Cortex of kidney (tissue), 1 donor: ENCODE results near the gene CTDP1.
"Not testable (repeated sequence)": the region's sequence is repeated elsewhere in the genome, so short reads cannot be mapped to it uniquely, and the experiment has no call there.

ENCODE experiments used
- DNase-seq: peaks from one replicate; lab custom pipeline; 2025; lab: John Stamatoyannopoulos, UW

Gene CTDP1

GRCh38 chr18:79744625-79745024, 65.0 kb downstream of the CTDP1 start:
- no peak for DNase-seq

- no peak for DNase-seq
Measured at GRCh38 chr18:79746730-79747129, 67.1 kb downstream of the CTDP1 start.

GRCh38 chr18:79747156-79747845, 67.7 kb downstream of the CTDP1 start:
- DNase-seq: no peak

- no peak for DNase-seq
Measured at GRCh38 chr18:79748321-79749180, 68.9 kb downstream of the CTDP1 start.

GRCh38 chr18:79749251-79750191, 69.9 kb downstream of the CTDP1 start:
- no peak for DNase-seq

- no peak for DNase-seq
Measured at GRCh38 chr18:79750980-79751571, 71.5 kb downstream of the CTDP1 start.

- DNase-seq: not testable (repeated sequence)
Measured at GRCh38 chr18:79751918-79752578, 72.4 kb downstream of the CTDP1 start.

GRCh38 chr18:79752946-79753345, 73.3 kb downstream of the CTDP1 start:
- DNase-seq: not testable (repeated sequence)

GRCh38 chr18:79753391-79753851, 73.8 kb downstream of the CTDP1 start:
- DNase-seq: no peak

GRCh38 chr18:79754022-79754761, 74.6 kb downstream of the CTDP1 start:
- DNase-seq: no peak

GRCh38 chr18:79754831-79755351, 75.3 kb downstream of the CTDP1 start:
- no peak for DNase-seq

- DNase-seq: no peak
Measured at GRCh38 chr18:79755496-79756142, 76.0 kb downstream of the CTDP1 start.

- DNase-seq: no peak
Measured at GRCh38 chr18:79756143-79756500, 76.5 kb downstream of the CTDP1 start.

GRCh38 chr18:79756826-79757225, 77.2 kb downstream of the CTDP1 start:
- DNase-seq: no peak

GRCh38 chr18:79760348-79760747, 80.7 kb downstream of the CTDP1 start:
- DNase-seq: no peak

GRCh38 chr18:79760881-79761280, 81.3 kb downstream of the CTDP1 start:
- no peak for DNase-seq

- DNase-seq: no peak
Measured at GRCh38 chr18:79763407-79763806, 83.8 kb downstream of the CTDP1 start.

GRCh38 chr18:79764131-79764530, 84.5 kb downstream of the CTDP1 start:
- DNase-seq: no peak

- no peak for DNase-seq
Measured at GRCh38 chr18:79765491-79766245, 86.1 kb downstream of the CTDP1 start.
